ENCODE results near the gene REM2. TPM values are rescaled to one million over a fixed set of nuclear protein-coding genes. Genes with fewer than 3 reads are reported as not detected.

Gene REM2
- total RNA-seq, 1 donor from 2014 or later, result 0.36 TPM

DNA sequence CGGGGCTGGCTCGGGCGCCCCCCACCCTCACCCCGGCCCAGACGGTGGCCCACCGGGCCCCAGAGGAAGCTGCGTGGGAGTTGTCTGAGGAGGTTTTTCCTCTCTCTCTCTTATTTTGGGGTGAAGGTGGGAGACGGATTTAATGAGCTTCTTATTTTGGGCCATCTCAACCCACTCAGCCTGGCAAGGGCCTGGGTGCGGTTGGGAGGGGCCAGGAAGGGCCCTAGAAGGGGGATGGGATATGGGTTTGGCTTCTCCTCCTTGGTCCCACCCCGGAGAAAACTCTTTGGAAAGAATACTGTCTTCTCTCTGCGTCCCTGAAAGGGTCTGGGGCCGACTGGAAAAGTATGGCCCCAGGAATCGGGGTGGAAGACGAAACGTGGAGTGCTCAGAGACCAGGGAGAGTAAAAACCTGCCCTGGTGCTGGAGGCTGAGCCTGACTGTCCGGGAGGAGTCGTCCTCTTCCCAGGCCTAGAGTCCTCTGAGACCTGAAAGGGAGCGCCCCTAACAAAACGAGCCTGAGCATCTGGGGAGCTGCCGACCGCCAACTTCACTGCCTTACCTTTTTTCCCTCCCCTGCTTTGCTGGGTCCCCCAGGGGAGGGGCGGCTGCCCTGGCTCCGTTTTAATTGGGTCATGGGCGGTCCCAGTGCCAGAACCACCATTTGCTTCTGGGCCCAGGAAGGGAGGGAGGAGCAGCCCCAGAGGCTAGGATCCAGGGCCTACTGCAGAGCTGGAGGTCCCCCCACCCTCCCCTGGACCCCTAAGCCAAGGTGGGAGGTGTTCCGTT is 45.1 kb upstream of the REM2 start:
- Mint-ChIP-seq H3K9me3 (ENCODE audit: unreplicated experiment) (no peaks in the 10 kb centered on the region), H3K4me1 (ENCODE audit: unreplicated experiment) (peaks cover 70% of the 10 kb centered on the region), H3K36me3 (ENCODE audit: low read depth, unreplicated experiment) (peaks cover 30% of the 10 kb centered on the region), H3K4me3 (ENCODE audit: unreplicated experiment) (peak overlapping the region; percentile 100), H3K27ac (ENCODE audit: unreplicated experiment) (peak overlapping the region; percentile 84), H3K27me3 (ENCODE audit: unreplicated experiment) (peaks cover 19% of the 10 kb centered on the region)
- TF ChIP-seq, protein P1, sequence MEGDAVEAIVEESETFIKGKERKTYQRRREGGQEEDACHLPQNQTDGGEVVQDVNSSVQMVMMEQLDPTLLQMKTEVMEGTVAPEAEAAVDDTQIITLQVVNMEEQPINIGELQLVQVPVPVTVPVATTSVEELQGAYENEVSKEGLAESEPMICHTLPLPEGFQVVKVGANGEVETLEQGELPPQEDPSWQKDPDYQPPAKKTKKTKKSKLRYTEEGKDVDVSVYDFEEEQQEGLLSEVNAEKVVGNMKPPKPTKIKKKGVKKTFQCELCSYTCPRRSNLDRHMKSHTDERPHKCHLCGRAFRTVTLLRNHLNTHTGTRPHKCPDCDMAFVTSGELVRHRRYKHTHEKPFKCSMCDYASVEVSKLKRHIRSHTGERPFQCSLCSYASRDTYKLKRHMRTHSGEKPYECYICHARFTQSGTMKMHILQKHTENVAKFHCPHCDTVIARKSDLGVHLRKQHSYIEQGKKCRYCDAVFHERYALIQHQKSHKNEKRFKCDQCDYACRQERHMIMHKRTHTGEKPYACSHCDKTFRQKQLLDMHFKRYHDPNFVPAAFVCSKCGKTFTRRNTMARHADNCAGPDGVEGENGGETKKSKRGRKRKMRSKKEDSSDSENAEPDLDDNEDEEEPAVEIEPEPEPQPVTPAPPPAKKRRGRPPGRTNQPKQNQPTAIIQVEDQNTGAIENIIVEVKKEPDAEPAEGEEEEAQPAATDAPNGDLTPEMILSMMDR (IDR thresholded peaks at IDR 0.05; ENCODE audit: unreplicated experiment), result no peak
- DNase-seq (ENCODE audit: low spot score), result no peak

DNA sequence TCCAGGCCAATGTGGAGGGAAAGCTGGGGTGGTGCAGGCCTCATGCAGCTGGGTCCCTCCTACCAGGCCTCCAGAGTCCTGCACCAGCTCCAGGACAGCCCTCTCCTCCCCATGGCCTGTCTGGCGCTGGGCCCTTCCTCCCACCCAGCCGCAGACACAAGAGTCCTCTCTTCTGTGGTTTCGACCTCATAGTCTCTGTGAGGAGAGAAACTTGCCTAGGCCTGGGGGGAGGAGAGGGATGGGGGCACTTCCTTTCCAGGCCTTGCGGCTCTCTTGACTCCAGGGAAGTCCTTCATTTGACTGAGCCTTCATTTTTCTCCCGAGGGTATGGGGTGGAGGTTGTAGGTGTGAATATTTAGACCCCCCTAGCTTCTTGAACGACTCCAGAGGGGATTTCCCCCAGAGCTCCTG is 44.4 kb upstream of the REM2 start:
- H3K27ac Mint-ChIP-seq (ENCODE audit: unreplicated experiment), result peak overlapping the region; percentile 94

DNA sequence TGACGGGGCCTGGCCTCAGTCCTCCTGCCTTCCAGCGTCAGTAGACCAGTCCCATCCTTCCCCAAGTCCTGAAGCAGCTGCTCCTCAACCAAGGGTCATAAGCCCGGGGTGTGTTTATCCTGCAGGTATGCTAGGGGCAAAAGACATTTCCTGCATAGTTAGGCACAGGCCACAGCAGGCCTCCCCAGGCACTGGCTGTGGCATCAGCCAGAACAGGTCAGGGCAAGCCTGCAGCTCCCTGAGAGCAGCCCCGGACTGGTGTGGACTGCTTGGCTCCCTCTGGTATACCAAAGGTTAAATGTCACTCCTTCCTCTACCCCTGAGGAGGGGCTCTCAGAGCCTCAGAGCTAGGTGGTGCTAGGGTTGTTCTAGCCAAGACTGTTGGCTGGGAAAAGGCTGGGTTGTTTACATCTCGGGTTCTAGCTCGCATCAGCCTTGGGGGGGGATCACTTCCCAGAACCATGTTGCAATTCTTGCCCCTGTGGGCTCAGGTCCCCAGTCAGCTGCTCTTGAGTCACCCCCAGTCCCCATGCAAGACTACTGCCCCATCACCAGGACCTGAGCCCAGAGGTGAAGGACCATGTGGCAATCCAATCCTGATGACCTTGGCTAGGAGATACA is 43.8 kb upstream of the REM2 start:
- H3K27ac Mint-ChIP-seq (ENCODE audit: unreplicated experiment), result peak overlapping the region; percentile 94
- no peaks in the 10 kb centered on the region for H3K9me3 Mint-ChIP-seq (ENCODE audit: unreplicated experiment)
- peaks cover 68% of the 10 kb centered on the region for H3K4me1 Mint-ChIP-seq (ENCODE audit: unreplicated experiment)
- H3K36me3 Mint-ChIP-seq (ENCODE audit: low read depth, unreplicated experiment), result peaks cover 41% of the 10 kb centered on the region
- peaks cover 18% of the 10 kb centered on the region for H3K27me3 Mint-ChIP-seq (ENCODE audit: unreplicated experiment)
- DNase-seq (ENCODE audit: low spot score), result no peak
- TF ChIP-seq, protein P1 (IDR thresholded peaks at IDR 0.05; ENCODE audit: unreplicated experiment), result no peak
- H3K4me3 Mint-ChIP-seq (ENCODE audit: unreplicated experiment), result peak overlapping the region; percentile 100

More for the DNA sequence above, 44.4 kb upstream of the REM2 start:
- Mint-ChIP-seq H3K27me3 (ENCODE audit: unreplicated experiment) (peaks cover 19% of the 10 kb centered on the region), H3K9me3 (ENCODE audit: unreplicated experiment) (no peaks in the 10 kb centered on the region), H3K4me1 (ENCODE audit: unreplicated experiment) (peaks cover 74% of the 10 kb centered on the region), H3K36me3 (ENCODE audit: low read depth, unreplicated experiment) (peaks cover 37% of the 10 kb centered on the region), H3K4me3 (ENCODE audit: unreplicated experiment) (peak overlapping the region; percentile 100)
- DNase-seq (ENCODE audit: low spot score), result no peak
- TF ChIP-seq, protein P1 (IDR thresholded peaks at IDR 0.05; ENCODE audit: unreplicated experiment), result no peak

DNA sequence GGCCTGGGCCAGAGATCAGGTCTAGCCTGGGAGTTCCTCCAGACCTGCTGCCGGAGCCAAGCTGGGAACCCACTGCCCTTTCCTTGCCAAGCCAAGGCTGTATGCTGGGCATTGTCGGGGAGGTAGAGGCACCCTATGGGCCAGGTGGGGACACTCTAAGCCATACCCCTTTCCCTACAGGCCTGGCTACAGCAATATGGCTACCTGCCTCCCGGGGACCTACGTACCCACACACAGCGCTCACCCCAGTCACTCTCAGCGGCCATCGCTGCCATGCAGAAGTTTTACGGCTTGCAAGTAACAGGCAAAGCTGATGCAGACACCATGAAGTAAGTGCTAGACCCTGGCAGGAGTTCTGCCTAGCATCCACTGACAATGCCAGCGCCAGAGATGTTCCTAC is 41.7 kb upstream of the REM2 start:
- peaks cover 17% of the 10 kb centered on the region for H3K27me3 Mint-ChIP-seq (ENCODE audit: unreplicated experiment)
- no peak for DNase-seq (ENCODE audit: low spot score)
- peak overlapping the region; percentile 34 for H3K4me3 Mint-ChIP-seq (ENCODE audit: unreplicated experiment)
- no peaks in the 10 kb centered on the region for H3K9me3 Mint-ChIP-seq (ENCODE audit: unreplicated experiment)
- TF ChIP-seq, protein P1 (IDR thresholded peaks at IDR 0.05; ENCODE audit: unreplicated experiment), result no peak
- H3K4me1 Mint-ChIP-seq (ENCODE audit: unreplicated experiment), result peaks cover 56% of the 10 kb centered on the region
- H3K27ac Mint-ChIP-seq (ENCODE audit: unreplicated experiment), result peak overlapping the region; percentile 83
- H3K36me3 Mint-ChIP-seq (ENCODE audit: low read depth, unreplicated experiment), result peaks cover 55% of the 10 kb centered on the region

DNA sequence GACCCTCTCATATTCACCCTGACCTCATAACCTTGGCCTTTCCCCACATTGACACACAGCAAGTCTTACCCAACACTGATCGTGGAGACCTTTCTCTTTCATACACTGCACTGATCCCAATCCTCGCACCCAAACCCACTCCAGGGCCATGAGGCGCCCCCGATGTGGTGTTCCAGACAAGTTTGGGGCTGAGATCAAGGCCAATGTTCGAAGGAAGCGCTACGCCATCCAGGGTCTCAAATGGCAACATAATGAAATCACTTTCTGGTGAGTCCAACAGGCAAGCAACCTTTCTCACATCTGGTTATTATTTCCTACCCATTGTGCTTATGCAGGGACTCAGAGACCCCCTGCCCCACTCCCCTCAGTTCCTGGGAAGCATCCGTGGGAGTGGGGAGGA is 41.3 kb upstream of the REM2 start:
- H3K4me3 Mint-ChIP-seq (ENCODE audit: unreplicated experiment), result peak overlapping the region; percentile 34
- peaks cover 16% of the 10 kb centered on the region for H3K27me3 Mint-ChIP-seq (ENCODE audit: unreplicated experiment)
- peaks cover 60% of the 10 kb centered on the region for H3K4me1 Mint-ChIP-seq (ENCODE audit: unreplicated experiment)
- no peak for DNase-seq (ENCODE audit: low spot score)
- H3K27ac Mint-ChIP-seq (ENCODE audit: unreplicated experiment), result peak overlapping the region; percentile 83
- no peaks in the 10 kb centered on the region for H3K9me3 Mint-ChIP-seq (ENCODE audit: unreplicated experiment)
- TF ChIP-seq, protein P1 (IDR thresholded peaks at IDR 0.05; ENCODE audit: unreplicated experiment), result no peak
- H3K36me3 Mint-ChIP-seq (ENCODE audit: low read depth, unreplicated experiment), result peaks cover 57% of the 10 kb centered on the region

Data from endothelial cell (in vitro differentiated cells).